22Rv1 (cell line): ENCODE data around the gene C3orf18.

Source experiments
- H3K27ac ChIP-seq: fragments of 450-650 bp; 2 replicates; pipeline ENCODE4 v1.5.1; 2017
- ZFX ChIP-seq: fragments of 450-650 bp; IDR thresholded peaks from 2 replicates; pipeline ENCODE4 v1.6.1; 2017; ENCODE audit warnings: antibody characterized with exemption, borderline replicate concordance
- TF ChIP-seq, protein P1 (sequence below): fragments of 450-650 bp; IDR thresholded peaks from 2 replicates; pipeline ENCODE4 v1.5.1; 2017; ENCODE audit warnings: mild to moderate bottlenecking

The C3orf18 gene

DNA sequence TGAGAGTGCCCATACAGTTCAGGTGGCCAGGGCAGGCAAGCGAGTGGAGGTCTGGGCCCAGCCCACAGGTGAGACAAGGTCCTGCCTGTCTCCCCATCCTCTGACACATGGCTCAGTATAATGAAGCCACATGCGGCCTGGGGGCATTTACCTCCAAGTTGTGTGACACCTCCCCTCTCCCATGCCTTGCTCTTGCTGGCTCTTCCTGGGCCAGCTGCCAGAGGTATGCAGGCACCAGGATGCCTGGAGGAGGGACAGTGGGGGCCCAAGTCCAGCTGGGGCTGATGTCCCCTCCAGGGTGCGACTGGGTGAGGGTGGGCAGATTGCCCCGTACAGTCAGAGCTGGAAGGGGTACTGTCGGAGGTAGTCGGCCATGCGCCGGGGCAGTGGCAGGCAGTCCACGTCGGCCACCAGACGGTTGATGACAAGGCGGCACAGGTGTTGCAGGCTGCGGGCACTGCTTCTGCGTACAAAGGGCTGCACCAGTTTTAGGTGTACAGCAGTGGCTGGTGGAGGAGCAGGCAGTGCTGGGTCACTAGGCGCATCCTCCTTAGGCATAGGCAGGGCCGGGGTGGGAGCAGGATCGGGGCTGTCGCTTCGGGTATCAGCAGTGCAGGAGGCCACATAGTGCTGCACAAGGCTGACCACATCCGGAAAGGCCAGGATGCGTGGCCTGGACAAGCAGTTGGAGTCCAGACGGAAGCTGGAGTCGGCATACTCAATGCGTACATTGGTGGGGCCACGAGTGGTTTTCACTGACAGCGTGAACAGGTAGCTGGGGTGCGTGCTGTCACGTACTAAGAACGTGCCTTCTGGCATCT is 39.9 kb upstream of the C3orf18 start:
- no peak for TF ChIP-seq ZFX
- TF ChIP-seq, protein P1, sequence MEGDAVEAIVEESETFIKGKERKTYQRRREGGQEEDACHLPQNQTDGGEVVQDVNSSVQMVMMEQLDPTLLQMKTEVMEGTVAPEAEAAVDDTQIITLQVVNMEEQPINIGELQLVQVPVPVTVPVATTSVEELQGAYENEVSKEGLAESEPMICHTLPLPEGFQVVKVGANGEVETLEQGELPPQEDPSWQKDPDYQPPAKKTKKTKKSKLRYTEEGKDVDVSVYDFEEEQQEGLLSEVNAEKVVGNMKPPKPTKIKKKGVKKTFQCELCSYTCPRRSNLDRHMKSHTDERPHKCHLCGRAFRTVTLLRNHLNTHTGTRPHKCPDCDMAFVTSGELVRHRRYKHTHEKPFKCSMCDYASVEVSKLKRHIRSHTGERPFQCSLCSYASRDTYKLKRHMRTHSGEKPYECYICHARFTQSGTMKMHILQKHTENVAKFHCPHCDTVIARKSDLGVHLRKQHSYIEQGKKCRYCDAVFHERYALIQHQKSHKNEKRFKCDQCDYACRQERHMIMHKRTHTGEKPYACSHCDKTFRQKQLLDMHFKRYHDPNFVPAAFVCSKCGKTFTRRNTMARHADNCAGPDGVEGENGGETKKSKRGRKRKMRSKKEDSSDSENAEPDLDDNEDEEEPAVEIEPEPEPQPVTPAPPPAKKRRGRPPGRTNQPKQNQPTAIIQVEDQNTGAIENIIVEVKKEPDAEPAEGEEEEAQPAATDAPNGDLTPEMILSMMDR: no peak
- H3K27ac ChIP-seq: no peak overlapping the region

DNA sequence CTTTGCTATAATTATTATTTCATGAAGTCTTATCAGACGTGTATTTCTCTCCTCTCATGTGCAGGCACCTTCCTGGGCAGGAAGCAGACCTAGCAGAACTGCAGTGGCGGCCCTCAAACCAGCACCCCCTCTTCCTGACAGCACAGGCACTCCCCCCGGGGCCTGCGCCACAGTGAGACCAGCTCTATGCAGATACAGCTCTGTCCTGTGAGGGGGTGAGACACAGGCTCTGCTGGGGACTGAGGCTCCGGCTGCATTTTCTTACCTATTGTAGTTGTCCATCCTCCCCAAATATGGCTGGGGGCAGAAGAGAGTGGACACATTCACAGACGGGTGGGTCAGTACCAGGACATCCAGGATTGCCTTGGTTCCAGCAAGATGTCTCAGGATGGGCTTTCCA is 39.0 kb upstream of the C3orf18 start:
- no peak overlapping the region for H3K27ac ChIP-seq
- TF ChIP-seq, protein P1: no peak
- TF ChIP-seq ZFX: no peak

DNA sequence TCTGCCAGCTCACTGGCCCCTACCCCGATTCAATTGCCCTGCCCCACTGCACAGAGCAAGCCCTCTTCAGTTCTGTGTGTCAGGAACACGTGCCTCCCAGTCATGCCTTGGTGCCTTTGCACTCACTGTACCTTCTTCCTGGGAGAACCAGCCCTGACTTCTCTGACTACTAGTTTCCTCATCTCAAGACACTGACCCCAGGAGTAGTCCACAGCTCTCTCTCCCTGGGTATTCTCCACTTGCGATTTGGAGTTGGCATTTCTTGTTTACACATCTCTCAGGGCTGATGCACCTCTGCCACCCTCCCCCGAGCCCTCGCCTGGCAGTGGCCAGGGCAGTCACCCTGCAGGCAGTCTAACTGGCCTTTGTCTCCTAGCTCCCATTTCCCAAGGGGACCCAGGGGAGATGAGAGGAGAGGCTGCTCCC is 38.4 kb upstream of the C3orf18 start:
- no peak for TF ChIP-seq ZFX
- TF ChIP-seq, protein P1: no peak
- H3K27ac ChIP-seq: peak overlapping the region; percentile 56

DNA sequence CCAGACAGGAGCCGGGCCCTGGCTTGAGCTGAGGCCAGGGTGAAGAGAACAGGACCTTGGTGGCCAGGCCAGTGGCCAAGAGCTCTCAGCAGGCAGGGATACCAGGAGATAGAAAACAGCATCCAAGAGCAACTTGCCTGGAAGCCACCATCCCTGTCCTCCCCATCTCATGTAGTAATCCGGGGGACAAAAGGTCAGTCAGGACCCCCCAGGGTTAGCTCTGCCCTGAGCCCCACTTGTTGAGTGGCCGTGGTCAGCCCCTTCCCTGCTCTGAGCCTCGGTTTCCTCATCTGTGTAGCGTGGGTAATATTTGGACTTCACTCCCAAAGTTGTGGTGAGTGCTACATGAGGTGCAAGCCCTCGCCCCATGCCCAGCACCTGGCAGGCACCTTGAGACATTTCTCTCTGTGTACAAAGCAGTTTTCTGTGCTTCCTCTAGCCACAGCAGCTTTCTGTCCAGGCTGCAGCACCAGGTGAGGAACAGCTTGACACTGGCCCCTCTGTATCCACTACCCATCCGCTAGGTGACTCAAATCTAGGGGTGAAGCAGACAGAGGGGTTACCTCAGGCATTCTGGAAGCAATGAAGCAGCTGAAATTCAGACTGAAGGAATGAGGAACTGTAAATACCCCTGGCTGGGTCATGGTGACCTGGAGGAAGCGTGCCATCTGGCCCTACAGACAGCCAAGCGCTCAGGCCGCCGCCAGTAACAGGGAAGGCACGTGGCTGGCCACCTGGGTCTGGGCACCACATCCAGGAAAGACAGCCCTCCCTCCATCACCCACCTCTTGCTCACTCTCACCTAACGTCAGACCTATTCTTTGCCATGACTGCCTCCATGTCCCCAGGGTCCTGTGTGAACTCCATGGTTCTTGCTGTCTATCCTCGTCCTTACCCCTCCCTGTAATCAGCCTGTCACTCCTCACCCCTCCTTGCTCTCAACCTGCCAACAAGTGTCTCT is 37.4 kb upstream of the C3orf18 start:
- TF ChIP-seq, protein P1: no peak
- no peak for TF ChIP-seq ZFX
- H3K27ac ChIP-seq: peak overlapping the region; percentile 56

DNA sequence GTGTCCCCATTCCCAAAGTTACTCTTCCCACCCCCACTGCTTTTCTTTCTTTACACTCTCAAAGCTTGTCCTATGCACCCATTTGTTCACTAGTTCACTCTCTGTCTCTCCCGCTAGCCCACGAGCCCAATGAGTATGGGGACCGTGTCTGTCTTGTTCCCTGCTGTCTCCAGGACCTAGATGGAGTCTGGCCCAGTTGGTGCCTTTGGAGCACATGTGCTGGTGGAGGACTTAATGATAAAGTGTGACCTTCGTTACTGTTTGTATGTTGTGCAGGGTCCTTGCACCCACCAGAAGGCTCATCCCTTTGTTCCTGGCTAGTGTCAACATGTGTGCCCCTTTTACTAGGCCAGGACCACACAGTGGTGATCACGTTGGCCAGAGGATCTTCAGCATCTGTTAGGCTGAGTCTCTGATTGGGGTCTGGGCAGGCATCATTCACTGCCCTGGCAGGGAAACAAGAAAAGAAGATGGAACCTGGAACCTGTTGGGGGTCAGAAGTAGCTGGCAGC is 36.6 kb upstream of the C3orf18 start:
- TF ChIP-seq, protein P1: no peak
- TF ChIP-seq ZFX: no peak
- H3K27ac ChIP-seq: peak overlapping the region; percentile 99; the same call in 1 of the 2 replicates

DNA sequence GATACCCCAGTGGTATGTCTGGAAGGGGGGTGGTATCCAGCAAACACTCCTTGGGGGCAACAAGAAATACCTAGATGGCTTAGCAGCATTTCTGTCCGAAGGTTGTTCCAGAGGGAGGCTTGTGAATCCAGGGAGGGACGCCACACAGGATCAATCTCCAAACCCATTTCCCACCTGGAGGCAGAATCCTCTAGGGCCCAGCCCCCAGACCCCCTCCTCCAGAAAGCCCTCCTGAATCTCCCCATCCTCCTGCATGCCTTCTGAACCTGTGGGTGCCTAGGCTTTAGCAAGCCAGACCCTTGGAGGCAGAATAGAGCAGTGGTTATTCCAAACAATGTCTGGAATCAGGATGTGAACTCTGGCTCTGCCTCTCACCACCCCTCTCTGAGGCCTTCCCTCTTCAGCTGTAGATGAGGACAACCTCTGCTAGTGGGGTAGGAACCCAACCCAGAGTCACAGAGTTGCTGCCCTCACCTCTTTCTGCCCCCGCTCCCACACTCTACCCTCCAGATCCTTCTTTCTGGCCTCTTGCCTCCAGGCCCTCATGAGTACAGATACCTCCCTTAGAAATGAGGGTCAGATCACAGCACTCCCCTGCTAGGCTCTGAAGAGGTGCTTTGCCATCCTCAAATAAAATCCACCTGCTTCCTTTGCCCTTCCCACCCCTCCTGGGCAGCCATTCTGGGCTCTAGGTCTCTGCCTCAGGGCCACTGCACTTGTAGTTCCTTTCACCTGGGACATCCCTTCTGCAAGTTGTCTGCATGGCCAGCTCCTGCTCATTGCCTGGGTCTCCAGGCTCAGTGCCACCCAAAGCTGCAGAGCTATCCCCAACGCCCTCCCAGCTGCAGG is 35.9 kb upstream of the C3orf18 start:
- peak overlapping the region; percentile 99 for H3K27ac ChIP-seq
- TF ChIP-seq, protein P1: no peak
- no peak for TF ChIP-seq ZFX
